GM19025 (cell line): ENCODE data around the gene OR1J2.

ENCODE experiments used
- ATAC-seq: cut with Tn5 transposase; IDR thresholded peaks from one replicate; pipeline ENCODE4 v1.9.1; 2021; ENCODE audit warnings: mild to moderate bottlenecking, low read depth, moderate library complexity; ENCODE audit not compliant: unreplicated experiment

The OR1J2 gene

DNA sequence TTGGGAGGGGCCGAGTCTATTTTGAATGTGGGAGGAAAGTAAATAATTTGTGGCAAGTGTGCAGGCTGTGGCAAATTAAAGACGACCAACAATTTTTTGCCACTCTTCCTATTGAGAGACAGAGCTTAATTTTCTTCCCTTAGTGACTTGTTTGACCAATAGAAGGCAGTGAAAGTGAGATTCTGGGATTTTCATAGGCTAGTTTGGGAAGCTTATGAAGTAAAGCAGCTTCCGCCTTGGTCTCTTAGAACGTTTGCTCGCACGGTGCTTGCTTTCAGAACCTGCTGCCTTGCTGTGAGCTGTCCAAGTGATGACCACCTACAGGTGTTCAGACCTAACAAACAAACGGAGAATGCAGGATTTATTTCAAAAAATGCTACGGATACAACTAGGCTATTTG lies 35.6 kb downstream of the OR1J2 start:
- ATAC-seq, result no peak

DNA sequence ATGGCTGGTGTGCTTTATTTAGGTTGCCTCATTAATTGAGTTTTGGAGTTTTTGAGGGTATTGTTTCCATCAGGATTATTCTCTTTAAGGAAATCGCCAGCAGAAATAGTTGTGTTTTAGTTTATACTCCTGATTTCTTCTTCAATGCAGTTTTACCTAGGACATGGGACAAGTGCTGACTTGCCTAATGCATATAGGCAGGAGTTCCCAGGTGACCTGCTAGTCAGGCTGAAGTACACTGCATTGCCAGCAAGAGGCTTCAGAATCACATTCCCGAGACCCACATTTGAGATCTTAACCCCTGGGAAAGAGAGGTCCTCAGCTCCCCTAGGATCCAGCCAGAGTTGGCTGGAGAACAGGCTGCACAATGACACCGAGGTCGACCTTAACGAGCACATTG lies 40.8 kb downstream of the OR1J2 start:
- no peak for ATAC-seq

DNA sequence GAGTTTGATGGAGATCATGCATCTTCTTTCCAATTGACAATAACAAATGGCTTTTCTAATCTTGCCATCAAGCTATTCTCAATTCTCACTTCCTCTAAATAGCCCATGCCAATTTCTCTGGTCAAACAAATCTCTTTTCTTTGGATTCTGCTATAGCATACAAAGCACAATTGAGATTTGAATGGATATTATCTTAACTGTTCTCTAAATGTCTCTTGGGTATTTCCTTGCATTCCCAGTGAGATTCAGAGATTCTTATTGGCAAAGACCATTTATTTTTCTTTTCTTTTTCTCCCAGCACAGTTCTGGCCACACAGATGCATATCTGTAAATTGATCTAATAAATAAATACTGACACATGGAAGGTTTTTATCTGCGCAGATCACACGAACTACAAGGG lies 42.2 kb downstream of the OR1J2 start, which contains the start of gene OR1N2:
Gene OR1N2, plus strand, starts transcription at position 301 of the 400 bp plus-strand sequence. CDS start 100 bp downstream, outside the sequence.
- ATAC-seq, result no peak
